Heart right ventricle (tissue), 16 donors: ENCODE data around the gene UNC119. TPM values are rescaled to one million over a fixed set of nuclear protein-coding genes. Genes with fewer than 3 reads are reported as not detected.

Source experiments
- ATAC-seq, 8 donors: fragments of 200-7000 bp; cut with Tn5 transposase; one replicate each; pipeline ENCODE4 v1.9.1; 2020; ENCODE audit warnings: mild to moderate bottlenecking in 8 of 8, moderate library complexity in 8 of 8, moderate number of reproducible peaks in 1 of 8
- DNase-seq, 2 donors: peaks; one replicate each; pipeline ENCODE4 v3.0.0-alpha.2; 2020
- H3K27ac ChIP-seq, 10 donors: fragments of 200-600 bp; sonication (generic) in 2 of 10; one replicate each; pipeline versions ENCODE4 v1.5.0 to v1.8.0; 2020 to 2022; ENCODE audit warnings: mild to moderate bottlenecking in 3 of 10
- H3K27me3 ChIP-seq, 7 donors: fragments of 200-600 bp; one replicate each; pipeline ENCODE4 v1.8.0; 2021 to 2022; ENCODE audit warnings: mild to moderate bottlenecking in 2 of 7
- H3K36me3 ChIP-seq, 9 donors: fragments of 200-600 bp; sonication (generic) in 1 of 9; one replicate each; pipeline versions ENCODE4 v1.5.0 to v1.8.0; 2020 to 2022; ENCODE audit warnings: mild to moderate bottlenecking in 2 of 9
- H3K4me1 ChIP-seq, 9 donors: fragments of 200-600 bp; sonication (generic) in 1 of 9; one replicate each; pipeline versions ENCODE4 v1.5.0 to v1.8.0; 2020 to 2022; ENCODE audit warnings: mild to moderate bottlenecking in 4 of 9
- H3K4me3 ChIP-seq, 10 donors: fragments of 200-600 bp; sonication (generic) in 2 of 10; one replicate each; pipeline versions ENCODE4 v1.5.0 to v1.8.0; 2020 to 2022; ENCODE audit warnings: mild to moderate bottlenecking in 7 of 10, moderate library complexity in 2 of 10
- H3K9me3 ChIP-seq, 11 donors: fragments of 200-600 bp in 10 of 11; sonication (generic) in 2 of 11; one replicate each; pipeline versions ENCODE4 v1.5.0 to v1.8.0; 2013 to 2022; ENCODE audit warnings: mild to moderate bottlenecking in 2 of 11, control low read depth in 1 of 11, moderate library complexity in 1 of 11
- CTCF ChIP-seq, 9 donors: fragments of 200-600 bp; sonication (generic) in 2 of 9; IDR thresholded peaks; one replicate each; pipeline versions ENCODE4 v1.5.0 to v1.8.0; 2021 to 2022; ENCODE audit warnings: antibody characterized with exemption in 9 of 9, mild to moderate bottlenecking in 5 of 9, moderate library complexity in 1 of 9
- WGBS, 2 donors: extraction: QIAGEN DNeasy Blood & Tissue Kit; methylation state at CpG; one replicate each; pipeline ENCODE4 v1.1.7; 2013; ENCODE audit warnings: inconsistent platforms in 1 of 2; 5-methylcytosine and 5-hydroxymethylcytosine counted together
- intact Hi-C, 10 donors: fragments of 100-400 bp; cut with DNase I; formaldehyde crosslinking; loops; one replicate each; pipeline versions ENCODE4 v1.11.1 to v1.14.2; 2022
- polyA plus RNA-seq, 2 donors: library from polyadenylated mRNA; stranded (reverse); fragments of 200-250 nt; gene quantifications; one replicate each; pipeline ENCODE4 v1.2.3, GENCODE V29; 2013
- total RNA-seq, 10 donors: library from RNA; stranded (reverse); fragmentation: NEBNext Ultra II Directional in 3 of 10; extraction: Animal tissue kit (Norgen Biotek cat#: 25700) in 3 of 10; gene quantifications; one replicate each; pipeline versions ENCODE4 v1.2.1 to v1.2.4, GENCODE V29; 2021 to 2023
- donor health status: Arrhythmogenic right ventricular cardiomyopathy.
- donor health status: ischemic (EF 13 %, LVEDD 7.1; RV severe dilation, severe dysfunction).
- donor health status: healthy with polysubstance abuse.
- donor health status: DM: no; HTN: yes; CAD: no.
- donor health status: DM: no; HTN: no; CAD: no.
- donor health status: ischemic (EF 25% LVEDD 6.9; RV normal size, moderate dysfunction).
- donor health status: ischemic (EF 25% LVEDD 5.7; RV mildly dilated, moderate dysfunction).
- donor health status: healthy.
- donor health status: DM: yes; HTN: yes; CAD: no.
- donor health status: Ischemic cardiomyopathy.
- donor health status: ischemic (EF 35%, LVEDD 5.7; RV mildly dilated, moderate dysfunction).
- donor health status: nonischemic (EF 11% LVEDD 7.7; RV severe dilation, severe dysfunction).
- donor health status: DM: yes; HTN: yes; CAD: no.
- donor health status: PGD.
- donor health status: ischemic (EF 29% LVEDD 5.4; RV normal size, mild dysfunction).
- donor health status: nonischemic (EF 23%, LVEDD 6.1; RV moderate dilation, normal function).

The UNC119 gene
- total and polyA plus RNA-seq, 12 donors = 10.6 to 23.8 (median 21.0) TPM

GRCh38 chr17:28544402-28545140 is 7.9 kb downstream of the UNC119 start:
- no peak for DNase-seq
- ATAC-seq = no peak
- H3K36me3 ChIP-seq = peaks cover 0 to 18% (median 0%) of the 10 kb centered on the region in 9 donors
- H3K27ac ChIP-seq = no peak overlapping the region
- intact Hi-C loops = loop anchor here in 5 of 10 donors (5.0 kb wide), 2 partner anchors 47 to 68 kb away; partner anchors contain the start of gene RSKR (in 5 of the 5)
- TF ChIP-seq CTCF (IDR thresholded peaks at IDR 0.05) = no peak
- no peaks in the 10 kb centered on the region for H3K9me3 ChIP-seq
- WGBS, 2 donors = 79 to 80% methylated on average over 4 of the region's 4 CpGs
- H3K27me3 ChIP-seq = no peaks in the 10 kb centered on the region
- peaks cover 0 to 22% (median 3%) of the 10 kb centered on the region in 9 donors for H3K4me1 ChIP-seq
- no peak overlapping the region for H3K4me3 ChIP-seq

- 90 to 91% methylated on average over 4 of the region's 4 CpGs for WGBS, 2 donors
- intact Hi-C loops = loop anchor here in 6 of 10 donors (2.0 to 5.0 kb wide), 3 partner anchors 44 to 71 kb away; partner anchors contain the start of gene RSKR (in 1 of the 6)
Measured at GRCh38 chr17:28541439-28541838, 11.0 kb downstream of the UNC119 start.

DNA sequence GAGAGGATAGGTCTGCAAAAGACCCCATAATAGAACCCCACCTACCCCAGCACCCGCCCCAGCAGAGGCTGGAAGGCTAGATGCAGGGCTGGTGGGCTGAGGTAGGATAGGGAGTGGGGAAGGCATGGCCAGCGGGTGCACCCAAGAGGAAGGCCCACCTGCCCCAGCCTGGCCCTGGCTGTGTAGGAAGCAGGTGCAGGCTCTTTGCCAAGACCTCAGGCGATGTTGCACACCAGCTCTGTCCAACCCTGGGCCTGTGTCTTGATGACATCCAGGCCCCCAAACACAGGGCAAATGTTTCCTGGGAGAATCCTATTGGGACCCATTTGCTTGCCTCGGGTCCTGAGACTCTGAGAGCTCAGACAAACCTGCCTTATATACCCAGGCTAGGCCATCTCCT is 12.2 kb downstream of the UNC119 start:
- intact Hi-C loops = loop anchor here in 6 of 10 donors (2.0 to 5.0 kb wide), 3 partner anchors 43 to 72 kb away; partner anchors contain the start of gene RSKR (in 1 of the 6)
- no peak for TF ChIP-seq CTCF (IDR thresholded peaks at IDR 0.05)
- H3K27ac ChIP-seq = no peak overlapping the region
- no peak overlapping the region for H3K4me3 ChIP-seq
- 84 to 85% methylated on average over 4 of the region's 4 CpGs for WGBS, 2 donors
- peak in 1 of 8 donors; percentile 9 for ATAC-seq
- no peak for DNase-seq
- no peaks in the 10 kb centered on the region for H3K36me3 ChIP-seq
- H3K27me3 ChIP-seq = no peaks in the 10 kb centered on the region
- H3K4me1 ChIP-seq = no peaks in the 10 kb centered on the region
- H3K9me3 ChIP-seq = no peaks in the 10 kb centered on the region

More at GRCh38 chr17:28541439-28541838, 11.0 kb downstream of the UNC119 start:
- ATAC-seq = no peak
- H3K36me3 ChIP-seq = peaks cover 0 to 6% (median 0%) of the 10 kb centered on the region in 9 donors
- no peak for TF ChIP-seq CTCF (IDR thresholded peaks at IDR 0.05)
- no peaks in the 10 kb centered on the region for H3K9me3 ChIP-seq
- H3K4me3 ChIP-seq = no peak overlapping the region
- no peaks in the 10 kb centered on the region for H3K27me3 ChIP-seq
- H3K4me1 ChIP-seq = no peaks in the 10 kb centered on the region
- DNase-seq = no peak
- H3K27ac ChIP-seq = no peak overlapping the region

DNA sequence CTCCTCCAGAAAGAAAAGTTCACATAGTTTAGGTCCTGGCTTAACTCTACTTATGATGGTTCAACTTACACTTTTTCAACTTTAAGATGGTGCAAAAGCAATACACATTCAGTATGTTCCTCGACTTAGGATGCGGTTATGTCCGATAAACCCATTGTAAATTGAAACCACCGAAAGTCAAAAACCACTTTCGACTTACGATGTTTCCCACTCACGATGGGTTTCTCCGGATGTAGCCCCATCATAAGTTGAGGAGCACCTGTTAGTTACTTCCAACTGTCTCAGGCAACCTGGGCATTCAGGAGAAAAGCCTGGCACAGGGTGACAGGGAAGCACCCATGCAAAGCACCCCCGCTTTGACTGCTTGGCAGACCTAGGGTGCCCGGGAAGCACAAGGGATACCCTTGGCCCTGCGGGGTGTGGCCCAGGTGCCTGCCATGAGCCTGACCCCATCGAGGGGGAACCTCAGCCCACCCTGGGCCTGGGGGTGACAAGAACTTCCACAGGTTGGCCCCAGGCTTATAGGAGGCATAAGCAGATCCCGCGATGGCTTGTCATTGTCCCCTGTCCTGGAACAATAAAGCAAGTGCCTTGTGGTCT is 14.0 kb downstream of the UNC119 start:
- DNase-seq (no peak), ATAC-seq (no peak)
- H3K27me3 ChIP-seq = peaks cover 0 to 3% (median 0%) of the 10 kb centered on the region in 7 donors
- H3K36me3 ChIP-seq = no peaks in the 10 kb centered on the region
- no peak overlapping the region for H3K4me3 ChIP-seq
- no peaks in the 10 kb centered on the region for H3K4me1 ChIP-seq
- no peaks in the 10 kb centered on the region for H3K9me3 ChIP-seq
- H3K27ac ChIP-seq = no peak overlapping the region
- intact Hi-C loops = loop anchor here in 2 of 10 donors (5.0 kb wide), 1 partner anchor 41 kb away; no protein-coding TSS in a partner anchor
- whole genome bisulfite sequencing, 2 donors = 90 to 92% methylated on average over 14 of the region's 14 CpGs
- no peak for TF ChIP-seq CTCF (IDR thresholded peaks at IDR 0.05)
